ENCODE data around the gene COLQ.
"Not testable (repeated sequence)": the region's sequence is repeated elsewhere in the genome, so short reads cannot be mapped to it uniquely, and the experiment has no call there.

Gene COLQ

GRCh38 chr3:15539066-15539465 lies 17.6 kb upstream of the COLQ start:
- Histone ChIP-seq H3K27me3 (ENCODE audit: control insufficient read depth, insufficient read depth, low read length) (no peaks in the 10 kb centered on the region), H3K27ac (ENCODE audit: low read length) (no peak overlapping the region)
- no CpG with 5 or more reads among the region's 1 CpG for WGBS (ENCODE audit: insufficient coverage, insufficient read length)

GRCh38 chr3:15538345-15538744 lies 16.8 kb upstream of the COLQ start:
- Histone ChIP-seq H3K27ac (ENCODE audit: low read length) (no peak overlapping the region), H3K36me3 (ENCODE audit: control insufficient read depth, insufficient read depth, low read length) (no peaks in the 10 kb centered on the region), H3K4me1 (ENCODE audit: control insufficient read depth, insufficient read depth, low read length) (no peaks in the 10 kb centered on the region), H3K27me3 (ENCODE audit: control insufficient read depth, insufficient read depth, low read length) (no peaks in the 10 kb centered on the region), H3K4me3 (ENCODE audit: low read length) (no peak overlapping the region), H3K9me3 (ENCODE audit: control insufficient read depth, insufficient read depth, low read length) (no peaks in the 10 kb centered on the region)
- no peak for DNase-seq (ENCODE audit: low read depth, low spot score)
- no CpG with 5 or more reads among the region's 2 CpGs for WGBS (ENCODE audit: insufficient coverage, insufficient read length)

More at GRCh38 chr3:15539066-15539465, 17.6 kb upstream of the COLQ start:
- Histone ChIP-seq H3K36me3 (ENCODE audit: control insufficient read depth, insufficient read depth, low read length) (no peaks in the 10 kb centered on the region), H3K4me3 (ENCODE audit: low read length) (no peak overlapping the region), H3K4me1 (ENCODE audit: control insufficient read depth, insufficient read depth, low read length) (no peaks in the 10 kb centered on the region), H3K9me3 (ENCODE audit: control insufficient read depth, insufficient read depth, low read length) (no peaks in the 10 kb centered on the region)
- no peak for DNase-seq (ENCODE audit: low read depth, low spot score)

GRCh38 chr3:15536856-15537255 lies 15.3 kb upstream of the COLQ start:
- no peaks in the 10 kb centered on the region for H3K36me3 ChIP-seq (ENCODE audit: control insufficient read depth, insufficient read depth, low read length)
- no CpG with 5 or more reads among the region's 2 CpGs for WGBS (ENCODE audit: insufficient coverage, insufficient read length)
- H3K27ac ChIP-seq (ENCODE audit: low read length), result no peak overlapping the region
- H3K4me1 ChIP-seq (ENCODE audit: control insufficient read depth, insufficient read depth, low read length), result no peaks in the 10 kb centered on the region
- no peak overlapping the region for H3K4me3 ChIP-seq (ENCODE audit: low read length)
- H3K9me3 ChIP-seq (ENCODE audit: control insufficient read depth, insufficient read depth, low read length), result no peaks in the 10 kb centered on the region
- no peaks in the 10 kb centered on the region for H3K27me3 ChIP-seq (ENCODE audit: control insufficient read depth, insufficient read depth, low read length)
- no peak for DNase-seq (ENCODE audit: low read depth, low spot score)

- no peaks in the 10 kb centered on the region for H3K36me3 ChIP-seq (ENCODE audit: control insufficient read depth, insufficient read depth, low read length)
- WGBS (ENCODE audit: insufficient coverage, insufficient read length), result no CpG with 5 or more reads among the region's 1 CpG
- no peak for DNase-seq (ENCODE audit: low read depth, low spot score)
- no peak overlapping the region for H3K27ac ChIP-seq (ENCODE audit: low read length)
- no peak overlapping the region for H3K4me3 ChIP-seq (ENCODE audit: low read length)
- no peaks in the 10 kb centered on the region for H3K27me3 ChIP-seq (ENCODE audit: control insufficient read depth, insufficient read depth, low read length)
- no peaks in the 10 kb centered on the region for H3K4me1 ChIP-seq (ENCODE audit: control insufficient read depth, insufficient read depth, low read length)
- H3K9me3 ChIP-seq (ENCODE audit: control insufficient read depth, insufficient read depth, low read length), result no peaks in the 10 kb centered on the region
Measured at GRCh38 chr3:15535732-15536131, 14.2 kb upstream of the COLQ start.

GRCh38 chr3:15532614-15533013 lies 11.1 kb upstream of the COLQ start:
- not testable (repeated sequence) for H3K27ac ChIP-seq (ENCODE audit: low read length); H3K4me3 ChIP-seq (ENCODE audit: low read length); H3K9me3 ChIP-seq (ENCODE audit: control insufficient read depth, insufficient read depth, low read length); H3K27me3 ChIP-seq (ENCODE audit: control insufficient read depth, insufficient read depth, low read length); DNase-seq (ENCODE audit: low read depth, low spot score); H3K4me1 ChIP-seq (ENCODE audit: control insufficient read depth, insufficient read depth, low read length); H3K36me3 ChIP-seq (ENCODE audit: control insufficient read depth, insufficient read depth, low read length)
- no CpG with 5 or more reads among the region's 2 CpGs for WGBS (ENCODE audit: insufficient coverage, insufficient read length)

- no peaks in the 10 kb centered on the region; the same call in 1 of the 2 replicates for H3K4me1 ChIP-seq (ENCODE audit: control insufficient read depth, insufficient read depth, low read length)
- H3K36me3 ChIP-seq (ENCODE audit: control insufficient read depth, insufficient read depth, low read length), result no peaks in the 10 kb centered on the region
- DNase-seq (ENCODE audit: low read depth, low spot score), result no peak
- WGBS (ENCODE audit: insufficient coverage, insufficient read length), result no CpG with 5 or more reads among the region's 1 CpG
- no peaks in the 10 kb centered on the region for H3K9me3 ChIP-seq (ENCODE audit: control insufficient read depth, insufficient read depth, low read length)
- no peak overlapping the region for H3K4me3 ChIP-seq (ENCODE audit: low read length)
- no peaks in the 10 kb centered on the region for H3K27me3 ChIP-seq (ENCODE audit: control insufficient read depth, insufficient read depth, low read length)
- no peak overlapping the region for H3K27ac ChIP-seq (ENCODE audit: low read length)
Measured at GRCh38 chr3:15531346-15531745, 9.8 kb upstream of the COLQ start.

GRCh38 chr3:15528854-15529537 lies 7.5 kb upstream of the COLQ start:
- no peak overlapping the region for H3K27ac ChIP-seq (ENCODE audit: low read length)
- no CpG with 5 or more reads among the region's 4 CpGs for WGBS (ENCODE audit: insufficient coverage, insufficient read length)
- H3K27me3 ChIP-seq (ENCODE audit: control insufficient read depth, insufficient read depth, low read length), result no peaks in the 10 kb centered on the region

GRCh38 chr3:15527031-15527459 lies 5.5 kb upstream of the COLQ start:
- WGBS (ENCODE audit: insufficient coverage, insufficient read length), result no CpG with 5 or more reads among the region's 4 CpGs
- no peak overlapping the region for H3K27ac ChIP-seq (ENCODE audit: low read length)
- peak; percentile 48 for DNase-seq (ENCODE audit: low read depth, low spot score)

More at GRCh38 chr3:15528854-15529537, 7.5 kb upstream of the COLQ start:
- no peaks in the 10 kb centered on the region for H3K9me3 ChIP-seq (ENCODE audit: control insufficient read depth, insufficient read depth, low read length)
- no peaks in the 10 kb centered on the region; the same call in 1 of the 2 replicates for H3K4me1 ChIP-seq (ENCODE audit: control insufficient read depth, insufficient read depth, low read length)
- no peak for DNase-seq (ENCODE audit: low read depth, low spot score)
- H3K36me3 ChIP-seq (ENCODE audit: control insufficient read depth, insufficient read depth, low read length), result no peaks in the 10 kb centered on the region
- no peak overlapping the region for H3K4me3 ChIP-seq (ENCODE audit: low read length)

GRCh38 chr3:15525790-15526189 lies 4.3 kb upstream of the COLQ start:
- Histone ChIP-seq H3K9me3 (ENCODE audit: control insufficient read depth, insufficient read depth, low read length) (no peaks in the 10 kb centered on the region), H3K4me3 (ENCODE audit: low read length) (no peak overlapping the region), H3K36me3 (ENCODE audit: control insufficient read depth, insufficient read depth, low read length) (no peaks in the 10 kb centered on the region), H3K27ac (ENCODE audit: low read length) (no peak overlapping the region), H3K27me3 (ENCODE audit: control insufficient read depth, insufficient read depth, low read length) (no peaks in the 10 kb centered on the region; the same call in 1 of the 2 replicates), H3K4me1 (ENCODE audit: control insufficient read depth, insufficient read depth, low read length) (peaks cover 1% of the 10 kb centered on the region)
- WGBS (ENCODE audit: insufficient coverage, insufficient read length), result no CpG with 5 or more reads among the region's 1 CpG
- DNase-seq (ENCODE audit: low read depth, low spot score), result no peak

More at GRCh38 chr3:15527031-15527459, 5.5 kb upstream of the COLQ start:
- H3K27me3 ChIP-seq (ENCODE audit: control insufficient read depth, insufficient read depth, low read length), result no peaks in the 10 kb centered on the region; the same call in 1 of the 2 replicates
- no peaks in the 10 kb centered on the region for H3K36me3 ChIP-seq (ENCODE audit: control insufficient read depth, insufficient read depth, low read length)
- no peaks in the 10 kb centered on the region; the same call in 1 of the 2 replicates for H3K4me1 ChIP-seq (ENCODE audit: control insufficient read depth, insufficient read depth, low read length)
- H3K9me3 ChIP-seq (ENCODE audit: control insufficient read depth, insufficient read depth, low read length), result no peaks in the 10 kb centered on the region
- H3K4me3 ChIP-seq (ENCODE audit: low read length), result no peak overlapping the region

- Histone ChIP-seq H3K27ac (ENCODE audit: low read length) (no peak overlapping the region), H3K9me3 (ENCODE audit: control insufficient read depth, insufficient read depth, low read length) (no peaks in the 10 kb centered on the region), H3K27me3 (ENCODE audit: control insufficient read depth, insufficient read depth, low read length) (no peaks in the 10 kb centered on the region; the same call in 1 of the 2 replicates), H3K36me3 (ENCODE audit: control insufficient read depth, insufficient read depth, low read length) (no peaks in the 10 kb centered on the region), H3K4me3 (ENCODE audit: low read length) (no peak overlapping the region), H3K4me1 (ENCODE audit: control insufficient read depth, insufficient read depth, low read length) (peaks cover 3% of the 10 kb centered on the region)
- WGBS (ENCODE audit: insufficient coverage, insufficient read length), result no CpG with 5 or more reads among the region's 6 CpGs
- DNase-seq (ENCODE audit: low read depth, low spot score), result no peak
Measured at GRCh38 chr3:15523660-15524417, 2.3 kb upstream of the COLQ start.
